ENCODE measurements around the gene NAV2. TPM values are rescaled to one million over a fixed set of nuclear protein-coding genes. Genes with fewer than 3 reads are reported as not detected.

Gene NAV2
- total RNA-seq, 1 experiment from 2014 or later, result 1.8 TPM

- DNase-seq (ENCODE audit: low spot score), result no peak
Observed at GRCh38 chr11:19805827-19806226, 93.2 kb downstream of the NAV2 start.

DNA sequence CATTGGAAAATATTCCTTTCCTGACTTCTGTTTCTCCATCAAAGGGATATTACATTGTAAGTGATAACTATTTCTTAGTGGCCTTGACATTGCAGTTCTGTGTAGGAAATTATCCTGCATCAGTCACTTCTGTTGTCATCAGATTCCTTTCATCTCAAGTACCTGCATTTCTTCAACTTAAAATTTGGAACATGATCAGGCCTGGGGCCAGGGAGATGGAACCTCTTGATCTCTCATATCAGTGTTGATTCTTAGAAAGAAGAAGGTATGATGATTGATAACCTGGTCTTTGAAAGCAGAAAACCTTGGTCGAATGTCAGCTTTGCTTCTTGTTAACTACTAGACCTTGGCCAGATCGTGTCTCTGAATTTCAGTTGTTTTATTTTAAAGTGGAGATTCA, 93.6 kb downstream of the NAV2 start:
- no peak for DNase-seq (ENCODE audit: low spot score)

- no peak for DNase-seq (ENCODE audit: low spot score)
Observed at GRCh38 chr11:19808076-19808911, 95.7 kb downstream of the NAV2 start.

GRCh38 chr11:19810852-19811251, 98.2 kb downstream of the NAV2 start:
- no peak for DNase-seq (ENCODE audit: low spot score)

DNA sequence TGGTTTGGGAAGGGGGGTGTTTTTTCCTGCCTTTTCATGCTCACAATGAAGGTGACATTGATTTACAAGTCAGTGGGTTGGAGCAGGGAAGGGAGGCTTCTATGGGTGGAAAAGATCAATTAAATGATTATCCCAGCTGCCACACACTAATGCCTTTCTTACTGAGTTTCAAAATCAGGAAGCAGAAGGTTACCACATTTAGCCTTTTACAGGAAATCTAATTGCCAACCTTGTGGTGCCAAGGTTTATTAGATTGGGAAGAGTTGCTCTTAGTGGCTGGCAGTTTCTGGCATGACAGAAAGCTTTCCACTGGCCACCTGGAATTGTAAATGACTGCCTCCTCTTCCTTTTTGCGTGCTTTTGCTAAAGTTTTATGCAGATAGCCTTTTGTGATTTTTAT, 98.7 kb downstream of the NAV2 start:
- DNase-seq (ENCODE audit: low spot score), result no peak

DNA sequence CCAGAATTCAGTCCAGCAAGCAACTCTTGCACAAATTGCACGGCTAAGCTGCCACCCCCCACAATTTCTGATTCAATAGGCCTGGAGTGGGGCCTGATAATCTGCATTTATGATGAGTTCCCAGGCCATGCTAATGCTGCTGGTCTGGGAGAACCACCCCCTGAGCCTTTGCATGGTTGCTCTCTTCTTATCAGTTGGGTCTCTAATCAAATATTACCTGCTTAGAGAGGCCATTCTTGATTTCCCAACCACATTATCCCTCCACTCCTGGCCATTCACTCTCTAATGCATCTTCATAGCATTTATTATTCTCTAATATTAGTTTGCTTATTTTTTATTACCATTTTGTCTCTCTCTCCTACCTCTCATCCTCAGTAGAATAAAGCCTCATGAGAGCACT, 99.5 kb downstream of the NAV2 start:
- no peak for DNase-seq (ENCODE audit: low spot score)

- DNase-seq (ENCODE audit: low spot score), result no peak
Observed at GRCh38 chr11:19812710-19813109, 100.1 kb downstream of the NAV2 start.

GRCh38 chr11:19813158-19813879, 100.7 kb downstream of the NAV2 start:
- no peak for DNase-seq (ENCODE audit: low spot score)

- no peak for DNase-seq (ENCODE audit: low spot score)
Observed at GRCh38 chr11:19814421-19814820, 101.8 kb downstream of the NAV2 start.

- no peak for DNase-seq (ENCODE audit: low spot score)
Observed at GRCh38 chr11:19816040-19816439, 103.4 kb downstream of the NAV2 start.

DNA sequence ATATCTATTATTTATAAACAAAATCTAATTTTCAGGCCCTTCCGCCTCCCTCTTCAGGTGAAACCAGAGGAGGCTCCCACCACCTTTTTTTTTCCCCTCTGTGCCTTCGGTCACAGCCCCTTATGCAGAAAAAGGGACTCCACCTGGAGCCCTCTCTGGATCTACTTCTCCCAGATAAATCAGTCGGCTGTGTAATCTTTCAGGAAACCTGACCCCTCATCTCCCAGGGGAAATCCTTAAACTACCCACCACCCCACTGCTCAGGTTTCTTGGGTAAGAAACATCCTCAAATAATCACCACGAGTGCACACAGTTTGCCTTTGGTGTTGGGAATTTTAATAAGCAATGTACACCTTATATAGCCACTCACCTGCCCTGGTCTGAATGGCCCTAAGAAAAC, 104.2 kb downstream of the NAV2 start:
- DNase-seq (ENCODE audit: low spot score), result no peak

DNA sequence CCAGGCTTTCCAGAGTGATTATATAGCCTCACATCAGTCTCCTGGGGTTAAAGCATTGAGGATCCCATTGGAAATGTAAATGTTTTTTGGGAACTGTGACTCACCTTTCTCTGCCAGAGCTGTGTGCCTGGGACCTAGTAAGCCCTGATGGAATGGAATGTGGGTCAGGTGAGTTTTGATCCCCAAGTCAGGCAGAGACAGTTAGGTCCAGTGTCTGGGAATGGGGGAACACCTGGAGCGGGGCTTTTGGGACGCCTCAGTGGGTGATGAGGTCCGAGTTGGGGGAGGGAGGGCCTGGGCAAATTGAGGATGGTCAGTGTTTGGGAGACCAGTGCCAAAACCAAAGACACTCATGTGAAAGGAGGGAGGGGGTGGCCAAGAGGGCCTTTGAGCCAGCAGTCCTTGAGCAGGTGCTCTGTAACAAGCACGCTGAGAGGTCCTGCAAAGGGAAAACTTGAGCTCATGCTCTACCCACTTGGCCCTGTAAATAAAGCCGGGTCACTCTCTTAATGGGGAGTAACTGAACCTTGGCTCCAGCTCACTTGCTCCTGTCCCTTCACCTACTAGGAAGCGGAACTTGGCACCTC, 104.7 kb downstream of the NAV2 start:
- no peak for DNase-seq (ENCODE audit: low spot score)

DNA sequence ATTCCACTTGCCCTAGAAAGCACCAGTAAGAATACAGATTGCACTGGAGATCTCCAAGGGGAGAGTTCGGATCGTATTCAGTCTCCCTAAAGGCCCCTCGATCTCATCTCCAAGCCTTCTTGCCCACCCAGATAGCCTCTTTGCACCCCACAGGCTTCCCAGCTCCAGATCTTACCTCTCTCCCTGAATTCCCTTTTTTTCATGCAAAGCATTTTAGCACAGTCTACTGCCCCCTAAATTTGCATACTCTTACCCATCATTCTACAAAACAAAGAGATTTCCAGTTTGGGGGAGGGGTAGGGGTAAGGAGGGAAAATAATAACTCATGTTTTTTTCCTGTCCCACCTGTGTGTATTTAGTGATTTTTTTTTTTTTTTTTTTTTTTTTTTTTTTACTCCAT, 105.2 kb downstream of the NAV2 start:
- DNase-seq (ENCODE audit: low spot score), result no peak

DNA sequence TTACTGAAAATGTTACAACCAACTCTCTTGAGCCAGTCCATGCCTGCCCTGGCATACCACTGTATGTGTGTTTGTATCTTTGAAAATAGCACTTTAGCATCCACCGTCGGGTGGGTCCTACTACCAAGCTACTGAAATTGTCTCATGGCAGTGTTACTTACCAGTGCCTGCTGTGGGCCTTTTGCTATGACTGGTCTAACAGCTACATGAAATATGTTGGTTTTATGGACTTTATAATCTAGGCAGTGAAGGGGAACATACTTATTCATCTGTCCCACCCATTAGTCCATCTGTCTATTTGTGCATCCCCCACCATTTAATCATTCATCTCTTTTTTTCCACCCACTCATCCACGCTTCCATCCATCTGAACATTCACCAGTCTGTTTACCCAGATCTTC, 106.0 kb downstream of the NAV2 start:
- no peak for DNase-seq (ENCODE audit: low spot score)

DNA sequence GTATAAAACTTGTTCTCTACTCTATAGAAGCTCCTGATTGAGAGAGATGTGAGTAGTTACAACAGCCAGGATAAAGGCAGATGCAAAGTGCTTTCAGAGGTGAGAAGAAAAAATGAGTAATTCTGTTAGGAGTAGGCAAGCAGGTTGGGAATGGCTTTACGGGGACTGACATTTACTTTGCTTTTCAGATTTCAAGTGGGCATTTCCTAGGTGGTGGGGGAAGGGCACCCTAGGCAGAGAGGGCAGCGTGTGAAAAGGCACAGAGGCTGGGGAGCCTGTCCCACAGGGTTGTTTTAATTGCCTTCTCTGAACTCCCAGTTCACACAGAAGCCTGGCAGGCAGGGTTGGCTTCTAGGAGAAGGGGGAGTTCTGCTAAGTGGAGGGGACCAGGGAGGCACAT, 106.5 kb downstream of the NAV2 start:
- DNase-seq (ENCODE audit: low spot score), result no peak

DNA sequence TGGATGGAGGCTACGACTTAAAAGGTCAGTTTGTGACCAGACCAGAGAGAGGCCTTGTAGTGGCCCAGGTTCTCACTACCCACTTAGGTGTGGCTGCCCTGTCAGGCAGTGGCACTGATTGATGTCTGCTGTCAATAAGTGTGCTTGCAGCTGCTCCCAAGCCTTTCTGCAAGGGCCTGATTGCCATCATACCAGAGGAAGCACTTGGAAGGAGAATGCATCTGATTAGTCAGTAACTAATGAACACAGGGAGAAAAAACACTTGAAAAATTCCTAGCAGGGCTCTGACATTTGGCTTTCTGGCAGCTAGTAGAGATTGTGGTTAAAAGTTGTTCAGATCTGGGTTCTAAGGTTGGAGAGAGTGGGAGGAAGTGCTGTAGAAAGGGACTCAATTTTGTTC, 107.5 kb downstream of the NAV2 start:
- no peak for DNase-seq (ENCODE audit: low spot score)

GRCh38 chr11:19821412-19821875, 108.8 kb downstream of the NAV2 start:
- no peak for DNase-seq (ENCODE audit: low spot score)

DNA sequence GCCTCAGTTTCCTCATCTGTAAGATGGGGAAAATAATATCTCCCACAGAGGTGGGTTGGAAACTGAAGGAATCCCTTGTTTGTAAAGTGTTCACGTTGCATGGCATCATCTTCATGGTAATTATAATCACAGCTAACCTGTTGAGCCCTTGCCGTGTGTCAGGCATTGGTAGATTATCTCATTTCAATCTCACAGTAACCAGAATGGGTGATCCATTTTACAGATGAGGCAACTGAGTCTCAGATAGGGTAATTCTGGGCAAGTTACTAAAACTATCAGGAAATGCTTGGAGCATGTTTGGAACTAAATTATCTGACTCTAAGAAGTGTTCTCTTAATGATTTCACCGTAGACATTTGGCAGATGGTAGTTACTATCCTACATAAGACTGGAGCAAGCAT, 109.4 kb downstream of the NAV2 start:
- DNase-seq (ENCODE audit: low spot score), result no peak

DNA sequence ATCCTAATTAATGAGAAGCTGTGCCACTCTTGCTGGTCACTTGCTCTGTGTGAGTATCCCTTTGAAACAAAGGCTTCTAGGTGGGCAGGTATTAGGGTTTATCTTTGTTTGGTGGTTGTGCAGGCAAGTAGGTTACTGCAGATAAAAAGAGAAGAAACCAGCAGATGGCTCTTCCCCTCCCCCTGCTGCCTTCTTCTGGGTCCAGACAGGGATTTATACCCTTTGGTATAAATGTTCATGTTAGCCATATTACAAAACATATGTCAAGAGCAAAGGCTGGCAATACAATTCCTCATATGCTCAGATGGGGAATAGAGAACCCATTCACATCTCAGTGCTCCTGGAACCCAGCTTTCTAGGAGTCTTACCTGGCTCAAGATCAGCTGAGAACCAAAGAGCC, 109.9 kb downstream of the NAV2 start:
- no peak for DNase-seq (ENCODE audit: low spot score)

DNA sequence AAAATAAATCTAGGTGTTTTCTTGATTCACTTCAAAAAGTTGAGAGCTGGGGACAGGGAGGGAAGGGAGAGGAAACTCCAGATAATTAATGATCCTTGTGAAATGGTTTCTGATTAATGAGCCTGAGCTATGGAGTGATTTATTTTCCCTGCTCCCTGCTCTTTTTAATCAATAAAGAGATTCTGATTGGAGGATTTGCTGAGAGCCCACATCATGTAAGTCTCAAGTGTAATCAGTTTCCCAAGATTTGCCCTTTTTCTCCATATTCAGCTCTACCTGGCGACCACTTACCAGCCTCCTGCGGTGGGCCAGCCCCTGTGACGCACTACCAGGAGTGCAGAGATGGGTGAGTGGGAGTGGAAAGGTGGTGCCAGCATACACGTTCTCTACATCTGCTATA, 114.0 kb downstream of the NAV2 start:
- DNase-seq (ENCODE audit: low spot score), result no peak

DNA sequence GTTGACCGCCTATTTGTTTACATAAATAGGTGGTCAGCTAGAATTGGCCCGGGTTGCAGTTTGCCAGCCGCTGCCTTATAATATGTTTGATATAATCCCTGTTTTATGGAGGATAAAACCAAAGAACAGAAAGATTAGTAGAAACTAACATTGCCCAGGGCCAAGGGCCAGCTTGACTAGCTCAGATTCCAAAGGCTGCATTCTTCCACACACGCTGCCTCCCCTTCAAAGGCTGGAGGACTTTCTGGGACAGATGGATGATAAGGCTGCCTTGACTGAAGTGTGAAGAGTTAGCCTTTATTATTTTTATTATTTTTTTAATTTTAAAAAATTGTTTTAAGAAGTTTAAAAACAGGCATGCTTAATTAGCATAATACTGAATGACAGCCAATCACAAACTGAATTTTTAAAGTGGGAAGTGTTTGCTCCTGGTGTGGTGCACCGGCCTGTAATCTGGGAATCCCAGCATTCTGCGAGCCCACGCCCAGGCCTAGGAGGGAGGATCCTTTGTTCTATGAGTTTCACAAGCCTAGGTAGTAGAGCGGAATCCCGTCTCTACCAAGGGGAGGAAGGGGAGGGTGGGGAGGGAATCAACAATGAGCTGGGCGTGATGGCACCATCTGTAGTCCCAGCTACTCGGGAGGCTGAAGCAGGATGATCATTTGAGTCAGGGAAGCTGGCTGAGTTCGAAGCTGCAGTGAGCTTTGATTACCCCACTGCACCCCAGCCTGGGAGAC, 114.9 kb downstream of the NAV2 start:
- DNase-seq (ENCODE audit: low spot score), result no peak

Data from H4 (cell line).